SK-N-SH (cell line): Measurements from ENCODE around the gene DDX25.

ENCODE experiments used
- EZH2phosphoT487 ChIP-seq: fragments of 200-600 bp; sonication (generic); IDR thresholded peaks from 2 replicates; pipeline ENCODE4 v1.6.1; 2017; ENCODE audit warnings: low read depth, mixed run types, mild to moderate bottlenecking, antibody characterized with exemption, moderate library complexity, borderline replicate concordance
- GATA2 ChIP-seq: sonication (generic); formaldehyde crosslinking; IDR thresholded peaks from 2 replicates; pipeline ENCODE4 v1.5.0; 2020; ENCODE audit warnings: mild to moderate bottlenecking, missing genetic modification reagents
- MXI1 ChIP-seq: IDR thresholded peaks from 2 replicates; pipeline ENCODE4 v1.6.1; 2012; ENCODE audit warnings: mild to moderate bottlenecking, low read depth, low read length, improper control_type of control experiment
- RAD21 ChIP-seq: IDR thresholded peaks from 2 replicates; pipeline ENCODE4 v1.6.1; 2012; ENCODE audit warnings: mild to moderate bottlenecking, low read length
- RCOR1 ChIP-seq: fragments of 150-350 bp; IDR thresholded peaks from 2 replicates; pipeline ENCODE4 v1.6.1; 2017; ENCODE audit warnings: antibody characterized with exemption, low read length
- TF ChIP-seq, protein P1 (sequence below): fragments of 200-600 bp; sonication (generic); IDR thresholded peaks from 2 replicates; pipeline ENCODE4 v1.6.1; 2017; ENCODE audit warnings: antibody characterized with exemption, mild to moderate bottlenecking, moderate library complexity

DNA sequence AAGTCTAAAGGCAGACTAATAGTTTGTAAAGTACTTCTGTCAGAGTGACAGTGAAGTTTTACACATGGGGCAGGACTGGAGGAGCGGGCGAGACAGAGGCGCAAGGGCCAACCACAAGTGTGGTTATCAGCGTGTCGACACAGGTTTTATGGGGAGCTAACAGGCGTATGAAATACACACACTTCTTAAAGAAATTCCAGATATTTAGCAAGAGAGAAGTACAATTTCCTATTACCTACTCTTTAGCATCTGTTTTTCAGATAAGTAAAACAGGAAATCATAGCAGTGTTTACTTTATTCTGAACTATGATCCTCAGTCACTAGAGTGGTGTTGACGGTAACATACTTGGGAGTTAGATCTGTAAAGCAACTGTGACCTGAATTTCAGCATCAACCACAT is 64.0 kb downstream of the DDX25 start:
- TF ChIP-seq RAD21 = no peak
- TF ChIP-seq EZH2phosphoT487 = no peak
- no peak for TF ChIP-seq MXI1
- TF ChIP-seq RCOR1 = no peak
- TF ChIP-seq GATA2 (CRISPR knock-in tag) = no peak
- TF ChIP-seq, protein P1, sequence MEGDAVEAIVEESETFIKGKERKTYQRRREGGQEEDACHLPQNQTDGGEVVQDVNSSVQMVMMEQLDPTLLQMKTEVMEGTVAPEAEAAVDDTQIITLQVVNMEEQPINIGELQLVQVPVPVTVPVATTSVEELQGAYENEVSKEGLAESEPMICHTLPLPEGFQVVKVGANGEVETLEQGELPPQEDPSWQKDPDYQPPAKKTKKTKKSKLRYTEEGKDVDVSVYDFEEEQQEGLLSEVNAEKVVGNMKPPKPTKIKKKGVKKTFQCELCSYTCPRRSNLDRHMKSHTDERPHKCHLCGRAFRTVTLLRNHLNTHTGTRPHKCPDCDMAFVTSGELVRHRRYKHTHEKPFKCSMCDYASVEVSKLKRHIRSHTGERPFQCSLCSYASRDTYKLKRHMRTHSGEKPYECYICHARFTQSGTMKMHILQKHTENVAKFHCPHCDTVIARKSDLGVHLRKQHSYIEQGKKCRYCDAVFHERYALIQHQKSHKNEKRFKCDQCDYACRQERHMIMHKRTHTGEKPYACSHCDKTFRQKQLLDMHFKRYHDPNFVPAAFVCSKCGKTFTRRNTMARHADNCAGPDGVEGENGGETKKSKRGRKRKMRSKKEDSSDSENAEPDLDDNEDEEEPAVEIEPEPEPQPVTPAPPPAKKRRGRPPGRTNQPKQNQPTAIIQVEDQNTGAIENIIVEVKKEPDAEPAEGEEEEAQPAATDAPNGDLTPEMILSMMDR = no peak
